ENCODE measurements around the gene TSEN34.

DNA sequence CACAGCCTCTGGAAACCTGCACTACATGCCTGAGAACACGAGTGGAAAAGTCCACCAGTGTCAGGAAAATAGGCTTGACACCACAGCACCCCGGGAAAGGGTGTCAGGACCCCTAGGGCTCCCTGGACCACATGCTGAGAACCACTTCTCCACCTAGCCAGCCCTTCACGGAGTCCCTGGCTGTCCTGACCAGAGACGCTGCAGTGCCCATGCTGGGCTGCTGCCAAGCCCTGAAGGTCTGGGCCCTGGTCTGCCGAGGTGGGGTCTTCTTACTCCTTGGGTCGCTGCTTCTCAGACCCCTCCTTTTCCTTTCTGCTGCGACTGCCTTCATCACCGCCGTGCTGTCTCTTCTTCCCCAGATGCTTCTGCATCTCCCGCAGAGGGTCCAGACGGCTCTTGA, 34.6 kb upstream of the TSEN34 start:
- TF ChIP-seq, protein P1, sequence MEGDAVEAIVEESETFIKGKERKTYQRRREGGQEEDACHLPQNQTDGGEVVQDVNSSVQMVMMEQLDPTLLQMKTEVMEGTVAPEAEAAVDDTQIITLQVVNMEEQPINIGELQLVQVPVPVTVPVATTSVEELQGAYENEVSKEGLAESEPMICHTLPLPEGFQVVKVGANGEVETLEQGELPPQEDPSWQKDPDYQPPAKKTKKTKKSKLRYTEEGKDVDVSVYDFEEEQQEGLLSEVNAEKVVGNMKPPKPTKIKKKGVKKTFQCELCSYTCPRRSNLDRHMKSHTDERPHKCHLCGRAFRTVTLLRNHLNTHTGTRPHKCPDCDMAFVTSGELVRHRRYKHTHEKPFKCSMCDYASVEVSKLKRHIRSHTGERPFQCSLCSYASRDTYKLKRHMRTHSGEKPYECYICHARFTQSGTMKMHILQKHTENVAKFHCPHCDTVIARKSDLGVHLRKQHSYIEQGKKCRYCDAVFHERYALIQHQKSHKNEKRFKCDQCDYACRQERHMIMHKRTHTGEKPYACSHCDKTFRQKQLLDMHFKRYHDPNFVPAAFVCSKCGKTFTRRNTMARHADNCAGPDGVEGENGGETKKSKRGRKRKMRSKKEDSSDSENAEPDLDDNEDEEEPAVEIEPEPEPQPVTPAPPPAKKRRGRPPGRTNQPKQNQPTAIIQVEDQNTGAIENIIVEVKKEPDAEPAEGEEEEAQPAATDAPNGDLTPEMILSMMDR (IDR thresholded peaks at IDR 0.05): no peak
- no peak for TF ChIP-seq POLR2AphosphoS5 (IDR thresholded peaks at IDR 0.05)

All from upper lobe of left lung (tissue), 4 donors.